GM18517 (cell line): ENCODE data around the gene MPHOSPH8.

Source experiments
- ATAC-seq: cut with Tn5 transposase; IDR thresholded peaks from one replicate; pipeline ENCODE4 v1.9.1; 2021; ENCODE audit warnings: mild to moderate bottlenecking, moderate library complexity; ENCODE audit not compliant: unreplicated experiment

Gene MPHOSPH8, protein sequence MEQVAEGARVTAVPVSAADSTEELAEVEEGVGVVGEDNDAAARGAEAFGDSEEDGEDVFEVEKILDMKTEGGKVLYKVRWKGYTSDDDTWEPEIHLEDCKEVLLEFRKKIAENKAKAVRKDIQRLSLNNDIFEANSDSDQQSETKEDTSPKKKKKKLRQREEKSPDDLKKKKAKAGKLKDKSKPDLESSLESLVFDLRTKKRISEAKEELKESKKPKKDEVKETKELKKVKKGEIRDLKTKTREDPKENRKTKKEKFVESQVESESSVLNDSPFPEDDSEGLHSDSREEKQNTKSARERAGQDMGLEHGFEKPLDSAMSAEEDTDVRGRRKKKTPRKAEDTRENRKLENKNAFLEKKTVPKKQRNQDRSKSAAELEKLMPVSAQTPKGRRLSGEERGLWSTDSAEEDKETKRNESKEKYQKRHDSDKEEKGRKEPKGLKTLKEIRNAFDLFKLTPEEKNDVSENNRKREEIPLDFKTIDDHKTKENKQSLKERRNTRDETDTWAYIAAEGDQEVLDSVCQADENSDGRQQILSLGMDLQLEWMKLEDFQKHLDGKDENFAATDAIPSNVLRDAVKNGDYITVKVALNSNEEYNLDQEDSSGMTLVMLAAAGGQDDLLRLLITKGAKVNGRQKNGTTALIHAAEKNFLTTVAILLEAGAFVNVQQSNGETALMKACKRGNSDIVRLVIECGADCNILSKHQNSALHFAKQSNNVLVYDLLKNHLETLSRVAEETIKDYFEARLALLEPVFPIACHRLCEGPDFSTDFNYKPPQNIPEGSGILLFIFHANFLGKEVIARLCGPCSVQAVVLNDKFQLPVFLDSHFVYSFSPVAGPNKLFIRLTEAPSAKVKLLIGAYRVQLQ

DNA sequence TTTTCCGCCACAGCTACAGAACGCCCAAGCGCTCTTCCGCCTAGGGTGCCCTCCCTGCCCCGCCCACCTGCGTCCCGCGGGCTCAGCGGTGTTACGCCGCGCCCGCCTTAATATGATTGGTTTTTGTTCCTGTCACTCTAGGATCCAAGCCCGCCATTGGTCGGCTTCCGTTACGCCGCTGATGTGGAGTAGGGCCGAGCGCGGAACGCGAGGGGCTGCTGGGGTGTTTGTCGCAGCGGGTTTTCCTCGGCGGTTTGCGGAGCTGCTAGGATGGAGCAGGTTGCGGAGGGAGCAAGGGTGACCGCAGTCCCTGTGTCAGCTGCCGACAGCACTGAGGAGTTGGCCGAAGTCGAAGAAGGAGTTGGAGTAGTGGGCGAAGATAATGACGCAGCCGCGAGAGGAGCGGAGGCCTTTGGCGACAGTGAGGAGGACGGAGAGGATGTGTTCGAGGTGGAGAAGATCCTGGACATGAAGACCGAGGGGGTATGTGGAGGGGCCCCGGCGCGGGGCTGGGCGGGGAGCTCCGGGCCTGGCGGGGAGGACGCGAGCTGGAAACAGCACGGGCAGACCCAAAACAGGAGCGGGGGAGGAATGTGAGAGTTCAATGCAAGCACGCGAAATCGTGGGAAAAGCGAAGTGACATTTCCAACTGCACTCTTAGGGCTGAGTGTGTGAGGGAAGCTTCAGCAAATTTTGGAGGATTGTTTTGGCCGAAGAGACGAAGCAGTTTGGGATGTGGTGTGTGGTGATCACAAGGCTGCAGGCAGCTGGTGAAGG, at the start of gene MPHOSPH8:
Gene MPHOSPH8 (plus strand): TSS at position 181 of the 777 bp plus-strand sequence. CDS start 90 bp downstream, at position 271.
- peak; percentile 98 for ATAC-seq

DNA sequence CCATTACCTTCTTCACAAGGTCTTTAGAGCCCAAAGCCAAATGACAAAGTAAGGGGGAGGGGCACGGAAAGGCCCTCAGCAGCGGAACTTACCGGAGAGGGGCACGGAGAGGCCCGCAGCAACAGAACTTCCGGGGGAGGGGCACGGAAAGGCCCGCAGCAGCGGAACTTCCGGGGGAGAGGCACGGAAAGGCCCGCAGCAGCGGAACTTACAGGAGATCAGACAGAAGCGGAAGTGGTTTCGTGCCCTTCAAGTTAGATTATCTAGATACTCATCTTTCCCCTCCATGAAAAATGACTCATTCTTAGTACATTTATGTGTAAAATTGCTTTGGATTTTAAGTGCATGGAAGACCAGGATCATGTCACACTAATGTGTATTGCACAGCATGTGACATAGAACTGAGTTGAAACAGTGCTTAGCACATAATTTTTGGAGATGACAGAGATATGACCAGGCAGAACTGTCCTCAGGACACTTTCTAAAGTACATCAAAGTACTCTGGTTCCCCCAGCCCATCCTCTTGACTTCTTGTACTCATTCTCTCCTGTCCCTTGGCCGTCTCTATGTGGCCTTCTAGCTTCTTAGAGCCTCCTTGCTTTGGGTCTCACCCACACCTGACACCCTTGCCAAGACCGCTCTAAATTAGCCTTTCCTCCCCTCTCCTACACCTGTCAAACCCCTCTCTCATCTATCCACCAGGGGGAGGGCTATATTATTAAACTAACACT, 46.4 kb upstream of the MPHOSPH8 start:
- peak; percentile 74 for ATAC-seq

DNA sequence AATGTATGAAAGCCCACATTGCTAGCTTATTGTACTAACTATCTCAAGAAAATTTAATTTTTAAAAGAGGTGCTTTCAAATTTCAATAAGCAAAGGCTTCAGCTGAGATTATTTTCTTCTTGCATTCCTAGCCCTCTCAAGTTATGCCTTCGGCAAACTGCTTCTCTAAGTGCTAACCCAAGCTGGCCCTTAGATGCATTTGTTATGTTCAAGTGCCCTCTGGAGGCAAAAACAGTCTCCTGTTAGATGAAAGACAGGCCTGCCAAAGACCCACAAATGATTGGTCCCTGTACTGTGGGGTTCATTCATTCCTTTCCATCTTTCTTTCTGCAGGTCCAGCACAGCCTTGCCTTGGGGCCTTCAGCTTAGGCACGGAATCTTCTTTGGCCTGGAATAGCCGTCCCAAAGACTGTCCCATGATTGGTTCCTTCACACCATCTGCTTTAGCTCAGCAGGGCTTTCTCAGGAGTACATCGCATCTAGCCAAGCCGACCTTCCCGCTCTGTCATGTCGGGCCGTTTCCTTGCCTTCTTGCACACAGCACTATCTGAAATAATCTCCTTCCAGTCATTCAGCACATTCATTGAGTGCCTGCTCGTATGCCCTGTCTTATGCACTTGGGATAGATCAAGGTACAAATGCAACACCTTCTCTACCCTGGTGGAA, 45.7 kb upstream of the MPHOSPH8 start:
- peak; percentile 76 for ATAC-seq

DNA sequence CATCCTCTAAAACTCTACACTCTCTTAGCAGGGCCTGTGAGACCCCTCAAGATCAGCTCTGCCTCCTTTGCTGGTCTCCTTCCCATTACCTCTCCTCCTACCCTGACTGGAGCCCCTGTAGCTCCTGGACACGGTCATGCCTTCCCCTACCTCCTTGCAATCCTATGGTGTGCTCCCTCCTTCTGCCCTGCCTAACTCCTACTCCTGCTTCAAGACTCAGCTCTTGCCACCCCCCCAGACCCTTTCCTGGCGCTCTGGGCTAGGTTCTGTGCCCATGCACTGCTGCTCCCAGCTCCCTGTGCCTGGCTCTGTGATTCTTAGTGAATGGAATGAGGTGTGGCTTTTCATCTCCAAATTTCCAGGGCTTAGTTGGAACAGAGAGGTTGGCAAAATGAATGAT, 44.1 kb upstream of the MPHOSPH8 start:
- ATAC-seq = no peak

DNA sequence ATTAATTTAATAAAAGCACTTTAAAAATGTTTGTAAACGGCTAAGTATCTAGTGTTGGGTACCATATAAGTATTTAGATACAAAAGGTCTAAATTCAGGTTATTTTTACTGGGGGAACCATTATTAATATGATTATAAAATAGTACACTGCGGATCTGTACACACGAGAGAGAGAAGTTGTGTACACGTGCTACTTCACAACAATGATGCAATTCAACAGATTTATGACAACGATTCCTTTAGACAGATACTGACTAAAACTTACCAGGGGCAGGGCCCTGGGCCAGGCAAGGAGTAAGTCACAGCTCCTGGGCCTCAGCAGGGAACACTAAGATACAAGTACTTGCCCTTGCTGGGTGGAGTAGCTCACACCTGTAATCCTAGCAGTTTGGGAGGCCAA, 43.0 kb upstream of the MPHOSPH8 start:
- ATAC-seq = no peak

DNA sequence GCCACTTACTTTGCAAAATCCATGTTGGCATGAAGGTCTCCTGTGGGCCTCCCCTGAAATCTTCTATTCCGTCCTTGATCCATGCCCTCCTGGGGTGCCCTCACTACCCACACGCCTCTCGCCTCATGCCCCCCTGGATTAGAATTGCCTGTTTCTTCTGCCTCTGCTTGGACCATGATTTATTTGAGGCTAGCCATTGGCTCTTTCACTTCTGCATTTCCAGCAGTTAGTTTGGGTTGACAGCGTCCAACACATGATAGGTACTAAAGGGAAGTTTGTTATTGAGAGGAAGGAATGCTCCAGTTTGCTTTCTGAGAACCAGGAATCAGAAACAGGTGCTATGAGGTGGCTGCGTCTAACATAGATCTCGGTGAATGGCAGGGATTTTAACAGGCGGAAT, 41.6 kb upstream of the MPHOSPH8 start:
- no peak for ATAC-seq

DNA sequence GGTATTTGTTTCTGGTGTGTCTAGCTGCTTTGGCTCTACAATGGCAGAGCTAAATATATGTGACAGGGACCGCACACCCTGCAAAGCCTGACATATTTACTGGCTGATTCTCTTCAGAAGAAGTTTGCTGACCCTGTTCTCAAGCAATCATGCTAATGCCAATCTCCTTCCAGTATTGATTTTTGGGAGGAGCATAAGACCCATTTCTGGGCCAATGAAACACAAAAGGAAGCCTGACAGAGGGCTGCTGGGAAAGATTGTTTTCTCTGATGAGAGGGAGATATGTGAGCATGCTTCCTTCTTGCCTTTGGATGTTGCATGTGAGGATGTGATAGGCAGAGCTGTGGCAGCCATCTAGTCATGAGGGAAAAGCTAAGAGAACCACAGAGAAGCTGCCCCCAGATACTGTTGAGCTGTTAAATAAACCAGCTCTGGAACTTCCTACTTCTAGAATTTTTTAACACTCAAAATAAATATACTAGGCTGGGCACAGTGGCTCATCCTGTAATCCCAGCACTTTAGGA, 40.7 kb upstream of the MPHOSPH8 start:
- no peak for ATAC-seq

DNA sequence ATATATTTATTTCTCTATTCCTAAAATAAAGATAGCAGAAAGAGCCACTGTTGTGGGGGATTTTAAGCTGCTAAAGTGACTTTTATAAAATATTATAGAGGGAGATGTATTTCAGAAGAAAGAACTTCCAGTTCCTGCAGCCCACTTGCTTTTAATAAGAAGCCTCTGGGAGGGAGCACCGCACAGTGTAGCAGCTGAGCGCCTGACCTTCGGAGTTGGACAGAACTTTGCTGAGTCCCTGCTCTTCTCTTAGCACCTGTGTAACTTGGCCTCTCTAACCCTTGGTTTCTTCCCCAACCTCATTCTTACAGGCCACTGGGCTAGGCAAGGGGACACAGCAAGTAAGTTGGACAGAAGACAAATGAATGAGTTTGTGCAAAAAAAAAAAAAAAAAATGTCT, 37.4 kb upstream of the MPHOSPH8 start:
- no peak for ATAC-seq

DNA sequence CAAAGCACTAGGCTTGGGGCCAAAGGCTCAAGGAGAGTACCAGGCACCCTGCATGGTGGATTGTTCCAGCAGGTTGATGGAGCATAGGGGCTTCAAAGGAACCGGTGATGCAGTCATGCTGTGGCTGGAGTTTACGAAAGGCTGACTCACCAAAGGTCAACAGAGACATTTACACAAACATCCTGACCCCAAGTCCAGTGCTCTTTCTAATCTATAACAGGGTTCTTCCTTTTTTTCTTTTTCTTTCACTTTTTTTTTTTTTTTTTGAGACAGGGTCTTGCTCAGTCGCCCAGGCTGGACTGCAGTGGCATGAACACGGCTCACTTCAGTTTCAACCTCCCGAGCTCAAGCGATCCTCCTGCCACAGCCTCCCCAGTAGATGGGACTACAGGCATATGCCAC, 36.5 kb upstream of the MPHOSPH8 start:
- no peak for ATAC-seq

DNA sequence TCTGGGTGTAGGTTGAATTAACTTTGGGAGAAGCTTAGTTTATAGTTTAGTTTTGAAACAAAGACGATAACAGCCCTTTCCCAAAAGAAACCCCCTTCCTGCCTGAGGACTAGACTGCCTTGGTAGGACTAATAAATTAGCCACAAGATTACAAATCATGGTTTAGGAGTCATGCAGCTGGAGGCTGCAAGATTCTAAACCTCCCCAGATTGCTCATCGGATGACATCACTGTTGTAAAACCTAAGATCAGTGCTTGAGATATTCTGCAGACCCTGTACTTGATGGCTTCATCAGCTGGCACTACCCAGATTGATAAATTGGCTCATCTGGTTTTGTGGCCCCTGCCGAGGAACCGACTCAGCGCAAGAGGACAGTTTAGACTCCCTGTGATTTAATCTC, 35.9 kb upstream of the MPHOSPH8 start:
- ATAC-seq = no peak

DNA sequence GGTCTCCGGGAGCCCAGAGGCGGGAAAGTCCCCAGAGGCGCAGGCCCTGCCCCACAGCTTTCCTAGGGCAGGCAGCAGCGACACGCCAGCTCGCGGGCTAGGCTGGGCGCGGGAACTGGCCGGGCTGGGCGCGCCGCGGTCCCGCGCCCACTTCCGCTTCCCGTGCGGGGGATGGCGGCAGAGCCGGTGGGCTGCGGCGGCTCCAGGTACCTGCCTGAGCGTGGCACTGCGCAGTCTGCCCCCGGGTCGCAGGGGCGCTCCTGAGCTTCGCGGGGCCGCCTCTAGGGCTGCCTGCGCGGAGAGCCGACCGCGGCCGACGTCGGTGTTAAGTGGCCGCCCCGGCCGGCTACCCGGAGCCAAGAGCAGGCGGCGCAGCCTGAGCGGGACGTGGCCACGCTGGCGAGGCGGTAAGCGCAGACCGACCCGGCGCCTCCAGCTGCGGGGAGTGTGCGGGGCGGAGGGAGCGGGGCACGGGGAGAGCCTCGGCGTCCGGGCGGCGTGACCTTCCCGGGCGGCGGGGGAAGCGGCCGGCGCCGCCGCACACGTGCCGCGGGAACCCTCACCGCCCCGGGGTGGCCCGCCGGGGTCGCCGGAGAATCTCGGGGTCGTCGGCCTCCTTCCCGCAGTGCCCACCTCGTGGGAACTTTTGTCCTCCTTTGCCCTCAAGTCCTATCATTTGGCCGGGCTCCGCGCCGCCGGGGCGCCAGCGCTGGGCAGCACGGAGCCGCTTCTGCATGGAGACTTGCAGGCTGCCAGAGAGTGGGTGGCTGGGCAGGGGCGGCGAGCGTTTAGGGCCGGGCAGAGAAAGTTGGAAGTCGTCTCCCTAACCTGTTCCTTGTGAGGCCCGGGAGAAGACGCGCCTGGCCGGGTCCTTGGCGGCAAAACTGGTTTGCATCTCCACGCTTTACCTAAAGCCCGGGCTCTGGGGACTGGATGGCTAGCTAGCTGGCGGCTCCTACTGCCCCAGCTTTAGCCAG, 31.4 kb upstream of the MPHOSPH8 start:
- ATAC-seq = peak; percentile 82

DNA sequence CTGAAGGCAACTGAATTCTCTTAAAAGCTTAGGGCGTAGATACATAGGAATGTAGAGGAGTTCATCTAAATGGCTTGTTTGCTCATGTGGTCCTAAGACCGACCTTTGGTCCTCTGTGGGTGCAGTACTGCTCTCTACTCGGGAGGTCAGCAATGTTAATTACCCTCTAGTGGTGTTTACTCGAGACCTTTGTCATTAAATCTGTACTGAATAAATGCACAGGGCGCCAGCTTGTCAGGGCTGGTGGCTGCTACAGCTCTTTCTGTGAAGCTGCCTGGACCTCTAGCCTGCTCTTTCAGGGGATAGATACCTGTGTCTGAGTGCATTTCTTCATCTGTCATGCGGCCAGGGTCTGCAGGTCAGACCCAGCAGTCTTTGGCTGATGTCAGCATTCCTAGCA, 29.2 kb upstream of the MPHOSPH8 start:
- ATAC-seq = no peak

DNA sequence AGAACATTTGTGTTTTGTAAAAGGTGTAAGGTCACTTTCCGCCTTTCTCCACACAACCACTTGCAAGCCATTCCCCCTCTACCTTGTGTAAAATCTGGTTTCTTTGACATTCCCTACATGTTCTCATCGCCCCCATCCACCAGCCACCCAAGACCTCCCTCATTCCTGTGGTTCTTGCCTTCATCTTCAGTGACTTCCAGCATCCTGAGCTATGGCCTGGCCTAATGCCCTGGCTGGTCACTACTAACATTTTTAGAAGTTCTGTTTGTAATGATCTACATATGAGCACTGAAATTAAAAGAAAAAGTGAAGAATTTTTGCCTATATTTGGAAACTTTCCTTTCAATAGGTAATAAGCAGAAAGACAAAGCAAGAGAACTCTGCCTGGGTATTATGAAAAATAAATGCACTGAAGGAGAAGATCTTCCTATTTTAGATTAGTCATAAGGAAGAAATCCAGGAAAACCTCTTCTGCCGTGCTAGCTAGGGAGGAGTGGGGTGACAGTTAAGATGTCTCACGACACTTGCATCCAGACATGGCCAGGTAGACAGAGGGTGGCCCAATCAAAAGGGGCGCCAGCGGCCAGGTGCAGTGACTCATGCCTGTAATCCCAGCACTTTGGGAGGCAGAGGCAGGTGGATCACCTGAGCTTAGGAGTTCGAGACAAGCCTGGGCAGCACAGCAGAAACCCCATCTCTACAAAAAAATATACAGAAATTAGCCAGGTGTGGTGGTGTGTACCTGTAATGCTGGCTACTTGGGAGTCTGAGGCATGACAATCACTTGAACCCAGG, 28.1 kb upstream of the MPHOSPH8 start:
- no peak for ATAC-seq

DNA sequence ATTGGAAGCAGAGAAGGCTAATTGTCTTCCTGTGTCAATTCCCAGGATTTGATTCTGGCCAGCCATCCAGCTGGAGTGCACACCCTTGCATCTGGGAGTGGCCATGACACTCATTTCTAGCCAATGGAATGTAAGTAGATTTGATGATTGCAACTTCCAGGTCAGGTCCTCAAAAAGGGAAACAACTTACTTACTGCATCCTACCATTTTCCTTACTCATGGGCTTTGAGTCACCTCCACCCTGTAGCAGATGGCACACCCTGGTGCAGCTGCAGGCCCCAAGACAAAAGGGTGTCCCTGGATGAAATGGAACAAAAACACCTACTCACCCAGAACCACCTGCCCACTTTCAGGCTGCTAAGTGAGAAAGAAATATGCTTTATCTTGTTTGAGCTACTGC, 27.3 kb upstream of the MPHOSPH8 start:
- no peak for ATAC-seq

DNA sequence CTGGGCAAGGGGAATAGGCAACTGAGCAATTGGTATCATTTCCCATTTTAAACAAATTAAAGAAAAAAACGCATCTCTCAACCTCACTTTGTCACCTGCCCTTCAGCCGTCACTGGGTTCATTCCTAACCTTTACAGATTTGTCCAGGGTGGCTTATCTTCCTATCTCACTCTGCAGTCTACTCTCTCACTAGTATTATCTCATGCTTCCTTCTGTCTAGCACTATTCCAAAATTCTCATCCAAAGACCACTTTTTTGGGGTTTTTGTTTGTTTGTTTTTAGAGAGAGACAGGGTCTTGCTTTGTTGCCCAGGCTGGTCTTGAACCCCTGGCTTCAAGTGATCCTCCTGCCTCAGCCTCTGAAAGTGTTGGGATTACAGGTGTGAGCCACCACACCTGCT, 26.7 kb upstream of the MPHOSPH8 start:
- ATAC-seq = no peak

DNA sequence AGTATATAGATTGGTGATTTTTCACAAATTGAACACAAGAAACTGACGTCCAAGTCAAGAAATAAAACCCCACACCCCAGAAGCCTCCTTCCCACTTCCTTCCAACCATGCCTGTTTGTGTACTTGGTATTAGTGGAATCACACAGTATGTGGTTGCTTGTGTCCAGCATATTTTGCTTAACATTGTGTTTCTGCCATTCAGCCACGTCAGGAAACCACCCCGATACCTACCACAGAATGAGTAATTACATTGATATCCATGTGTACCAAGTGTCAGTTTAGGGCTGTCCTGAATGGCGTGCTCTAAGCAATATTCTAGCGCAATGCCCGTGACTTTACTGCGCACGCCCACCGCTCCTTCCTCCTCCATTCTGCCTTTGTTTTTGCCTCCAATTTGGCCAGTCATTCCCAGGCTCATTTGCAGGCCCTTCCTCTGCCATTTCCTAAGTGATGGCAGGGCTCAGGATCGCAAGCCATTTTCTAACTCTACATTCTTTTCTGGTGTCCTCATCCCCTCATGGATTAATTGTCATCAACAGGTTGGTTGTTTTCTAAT, 25.9 kb upstream of the MPHOSPH8 start:
- no peak for ATAC-seq

DNA sequence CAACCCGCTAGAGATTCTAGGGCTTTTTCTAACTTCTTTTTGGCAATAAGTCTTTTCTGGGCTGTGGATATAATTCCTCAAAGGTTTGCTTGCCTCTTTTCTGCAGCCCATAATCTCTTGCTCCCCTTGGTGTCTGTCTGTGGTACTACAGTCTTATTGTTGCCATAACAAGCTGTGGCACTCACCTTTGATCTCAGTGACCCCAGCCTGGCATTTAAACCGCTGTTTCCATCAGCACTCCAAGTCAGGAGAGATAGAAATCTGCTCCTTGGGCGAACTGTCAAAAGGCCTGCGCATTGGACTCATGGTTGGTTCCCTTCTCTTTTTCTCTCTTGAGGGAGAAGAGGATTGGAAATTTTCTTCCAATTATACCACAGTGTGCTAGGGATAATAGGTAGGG, 14.5 kb upstream of the MPHOSPH8 start:
- no peak for ATAC-seq

DNA sequence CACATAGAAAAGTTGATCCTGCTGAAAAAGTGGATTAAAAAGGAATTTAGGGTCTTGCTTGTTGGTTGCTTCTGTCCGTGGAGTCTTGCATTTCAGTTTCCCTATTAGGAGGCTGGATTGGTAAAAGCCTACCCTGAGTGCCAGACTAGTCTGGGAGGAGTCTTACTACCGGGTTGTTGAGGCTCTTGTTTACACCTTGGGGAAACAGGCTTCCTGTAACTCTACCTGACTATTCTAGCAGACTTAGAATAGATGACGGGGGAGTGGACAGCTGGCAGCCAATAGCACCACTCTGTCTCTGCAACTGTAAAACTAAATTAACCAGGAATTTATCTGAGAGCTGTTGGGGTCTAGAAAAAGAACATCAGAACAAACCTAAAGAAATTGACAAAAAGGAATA, 11.3 kb upstream of the MPHOSPH8 start:
- ATAC-seq = no peak
